Measurements from ENCODE around the gene KCNMB3.

DNA sequence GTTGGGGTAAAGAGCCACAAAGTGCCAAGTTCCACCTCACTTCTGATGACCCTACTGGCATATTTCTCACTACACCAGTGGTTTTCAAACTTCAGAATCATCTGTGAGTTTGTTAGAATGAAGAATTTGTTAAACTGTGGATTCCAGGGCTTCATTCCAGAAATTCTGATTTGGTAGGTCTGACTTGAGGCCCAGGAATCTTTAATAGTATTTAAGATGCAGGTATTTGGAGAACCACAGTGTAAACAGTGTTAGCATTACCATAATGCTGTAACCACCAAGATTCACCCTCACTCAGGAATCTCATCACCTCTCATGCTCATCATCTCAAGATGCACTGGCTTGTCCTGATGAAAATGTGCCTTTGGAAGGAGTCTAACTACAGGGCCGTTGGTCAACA is 6.0 kb downstream of the KCNMB3 start:
- TF ChIP-seq CHD1 (IDR thresholded peaks at IDR 0.05; ENCODE audit: low read depth, low read length), result no peak
- no peak for TF ChIP-seq CTCF (IDR thresholded peaks at IDR 0.05; ENCODE audit: control extremely low read depth in 1 of 3, insufficient read depth in 1 of 3, low read depth in 1 of 3, low read length in 3 of 3)
